Natural killer cell (primary cell): Measurements from ENCODE around the gene PAOX. TPM values are rescaled to one million over a fixed set of nuclear protein-coding genes. Genes with fewer than 3 reads are reported as not detected.

Source experiments
- ATAC-seq, 3 donors: fragments of 150-1000 bp in 2 of 3; fragments of 200-7000 bp in 1 of 3; cut with Tn5 transposase; 1 replicate in 1 of 3; 2 replicates in 2 of 3; pipeline ENCODE4 v1.10.0; 2021; ENCODE audit warnings: mild to moderate bottlenecking in 2 of 3, moderate library complexity in 2 of 3
- DNase-seq, 2 donors: peaks; one replicate each; pipeline versions ENCODE4 v3.0.0 to v3.0.0-alpha.2; 2013 to 2021; ENCODE audit warnings: mixed read lengths in 1 of 2
- H3K27ac ChIP-seq: one replicate; pipeline ENCODE4 v1.5.1; 2013; ENCODE audit warnings: mild to moderate bottlenecking, low read length
- H3K27me3 ChIP-seq: one replicate; pipeline ENCODE4 v1.6.1; 2013; ENCODE audit warnings: low read length; ENCODE audit not compliant: control insufficient read depth, insufficient read depth
- H3K36me3 ChIP-seq: one replicate; pipeline ENCODE4 v1.6.1; 2013; ENCODE audit warnings: low read length; ENCODE audit not compliant: control insufficient read depth, insufficient read depth
- H3K4me1 ChIP-seq: one replicate; pipeline ENCODE4 v1.6.1; 2013; ENCODE audit warnings: low read length; ENCODE audit not compliant: control insufficient read depth, insufficient read depth
- H3K4me3 ChIP-seq: one replicate; pipeline ENCODE4 v1.5.1; 2013; ENCODE audit warnings: low read length
- H3K9me3 ChIP-seq: one replicate; pipeline ENCODE4 v1.6.1; 2013; ENCODE audit warnings: low read length; ENCODE audit not compliant: control insufficient read depth, insufficient read depth
- H3K27ac Mint-ChIP-seq, 2 donors: one replicate each; pipeline ENCODE4 v1.8.0; 2022; ENCODE audit warnings: mild to moderate bottlenecking in 2 of 2, mixed read lengths in 2 of 2, moderate library complexity in 1 of 2
- H3K27me3 Mint-ChIP-seq, 2 donors: one replicate each; pipeline ENCODE4 v1.8.0; 2022; ENCODE audit warnings: low read depth in 2 of 2, mixed read lengths in 2 of 2
- H3K36me3 Mint-ChIP-seq: one replicate; pipeline ENCODE4 v1.8.0; 2022; ENCODE audit warnings: mixed read lengths
- H3K4me1 Mint-ChIP-seq, 2 donors: one replicate each; pipeline ENCODE4 v1.8.0; 2022; ENCODE audit warnings: mixed read lengths in 2 of 2
- H3K4me3 Mint-ChIP-seq: one replicate; pipeline ENCODE4 v1.8.0; 2022; ENCODE audit warnings: mild to moderate bottlenecking, moderate library complexity, mixed read lengths
- H3K9me3 Mint-ChIP-seq, 2 donors: one replicate each; pipeline ENCODE4 v1.8.0; 2022; ENCODE audit warnings: mixed read lengths in 2 of 2
- WGBS: methylation state at CpG from one replicate; pipeline ENCODE4 v1.1.7; 2013; ENCODE audit warnings: missing lambda C conversion rate; ENCODE audit not compliant: insufficient coverage; 5-methylcytosine and 5-hydroxymethylcytosine counted together
- intact Hi-C: fragments of 100-400 bp; cut with micrococcal nuclease; formaldehyde crosslinking; loops from one replicate; pipeline ENCODE4 v1.14.2; 2022
- total RNA-seq, 4 donors: library from RNA; stranded (reverse); fragments of 120-200 nt in 1 of 4; gene quantifications; one replicate each; pipeline versions ENCODE4 v1.2.3 to v1.2.4, GENCODE V29; 2013 to 2022
- TF ChIP-seq, protein P1 (sequence below): fragments of 200-600 bp; IDR thresholded peaks from one replicate; pipeline ENCODE4 v1.8.0; 2022; ENCODE audit warnings: antibody characterized with exemption

The PAOX gene
- total RNA-seq, 3 donors from 2014 or later (not counting 1 experiment from before 2014, with no cell fraction given), result 4.2 to 5.8 (median 5.5) TPM

DNA sequence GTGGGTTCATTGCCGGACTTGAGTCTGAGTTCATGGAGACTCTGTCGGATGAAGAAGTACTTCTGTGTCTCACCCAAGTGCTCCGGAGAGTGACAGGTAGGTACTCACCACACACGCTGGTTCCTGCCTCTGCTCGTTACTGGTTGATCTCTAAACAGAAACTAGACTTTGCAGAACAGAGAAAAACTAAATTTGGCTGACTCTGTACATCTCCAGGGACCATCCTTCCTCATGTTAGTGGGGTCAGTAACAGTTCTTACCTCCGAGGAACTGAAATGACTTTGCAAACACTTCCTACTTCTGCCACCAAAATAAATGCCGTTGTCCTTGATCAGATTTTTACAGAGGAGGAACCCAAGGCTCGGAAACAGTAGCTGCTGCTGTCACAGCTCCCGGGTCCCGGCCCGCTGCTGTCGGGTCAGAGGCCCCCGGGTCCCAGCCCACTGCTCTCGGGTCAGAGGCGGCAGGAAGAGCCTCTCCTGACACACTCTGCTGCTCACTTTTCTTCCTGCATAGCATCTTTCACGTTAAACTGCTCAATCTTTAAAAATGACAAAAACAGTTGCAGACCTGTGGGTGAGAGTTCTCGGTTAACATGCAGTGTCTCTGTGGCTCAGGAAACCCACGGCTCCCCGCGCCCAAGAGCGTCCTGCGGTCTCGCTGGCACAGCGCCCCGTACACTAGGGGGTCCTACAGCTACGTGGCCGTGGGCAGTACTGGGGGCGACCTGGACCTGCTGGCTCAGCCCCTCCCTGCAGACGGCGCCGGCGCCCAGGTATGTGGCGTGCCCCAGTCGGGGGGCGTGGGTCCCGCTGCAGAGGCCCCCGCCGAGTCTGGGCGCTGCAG is 10.1 kb downstream of the PAOX start:
- Histone ChIP-seq H3K27me3 (no peaks in the 10 kb centered on the region), H3K36me3 (peaks cover 4% of the 10 kb centered on the region), H3K4me3 (peak overlapping the region; percentile 33), H3K27ac (peak overlapping the region; percentile 68), H3K9me3 (no peaks in the 10 kb centered on the region), H3K4me1 (peaks cover 56% of the 10 kb centered on the region)
- peaks cover 31 to 34% of the 10 kb centered on the region in 2 donors for H3K4me1 Mint-ChIP-seq
- H3K4me3 Mint-ChIP-seq, result peak overlapping the region; percentile 87
- TF ChIP-seq, protein P1, sequence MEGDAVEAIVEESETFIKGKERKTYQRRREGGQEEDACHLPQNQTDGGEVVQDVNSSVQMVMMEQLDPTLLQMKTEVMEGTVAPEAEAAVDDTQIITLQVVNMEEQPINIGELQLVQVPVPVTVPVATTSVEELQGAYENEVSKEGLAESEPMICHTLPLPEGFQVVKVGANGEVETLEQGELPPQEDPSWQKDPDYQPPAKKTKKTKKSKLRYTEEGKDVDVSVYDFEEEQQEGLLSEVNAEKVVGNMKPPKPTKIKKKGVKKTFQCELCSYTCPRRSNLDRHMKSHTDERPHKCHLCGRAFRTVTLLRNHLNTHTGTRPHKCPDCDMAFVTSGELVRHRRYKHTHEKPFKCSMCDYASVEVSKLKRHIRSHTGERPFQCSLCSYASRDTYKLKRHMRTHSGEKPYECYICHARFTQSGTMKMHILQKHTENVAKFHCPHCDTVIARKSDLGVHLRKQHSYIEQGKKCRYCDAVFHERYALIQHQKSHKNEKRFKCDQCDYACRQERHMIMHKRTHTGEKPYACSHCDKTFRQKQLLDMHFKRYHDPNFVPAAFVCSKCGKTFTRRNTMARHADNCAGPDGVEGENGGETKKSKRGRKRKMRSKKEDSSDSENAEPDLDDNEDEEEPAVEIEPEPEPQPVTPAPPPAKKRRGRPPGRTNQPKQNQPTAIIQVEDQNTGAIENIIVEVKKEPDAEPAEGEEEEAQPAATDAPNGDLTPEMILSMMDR, result no peak
- ATAC-seq (peak; percentile 28 to 46 (median 32)), DNase-seq (peak; percentile 42 to 66)
- intact Hi-C loops, result loop anchor here (2.0 kb wide), 1 partner anchor 16 kb away; the partner anchor contains the start of gene ECHS1
- WGBS, result 12% methylated on average over 39 of the region's 39 CpGs
- no peaks in the 10 kb centered on the region for H3K9me3 Mint-ChIP-seq
- no peaks in the 10 kb centered on the region for H3K36me3 Mint-ChIP-seq
- peak overlapping the region; percentile 91 to 92 for H3K27ac Mint-ChIP-seq
- no peaks in the 10 kb centered on the region for H3K27me3 Mint-ChIP-seq

GRCh38 chr10:133390597-133391248 is 11.7 kb downstream of the PAOX start:
- peaks cover 42 to 45% of the 10 kb centered on the region in 2 donors for H3K4me1 Mint-ChIP-seq
- no peaks in the 10 kb centered on the region for H3K27me3 Mint-ChIP-seq
- peak overlapping the region; percentile 87 for H3K4me3 Mint-ChIP-seq
- Histone ChIP-seq H3K9me3 (no peaks in the 10 kb centered on the region), H3K4me1 (peaks cover 69% of the 10 kb centered on the region), H3K27ac (peak overlapping the region; percentile 68), H3K36me3 (no peaks in the 10 kb centered on the region), H3K27me3 (no peaks in the 10 kb centered on the region), H3K4me3 (no peak overlapping the region)
- TF ChIP-seq, protein P1, result no peak
- DNase-seq, result no peak
- peak overlapping the region; percentile 91 to 92 for H3K27ac Mint-ChIP-seq
- WGBS, result 81% methylated on average over 19 of the region's 19 CpGs
- intact Hi-C loops, result loop anchor here (5.0 kb wide), 1 partner anchor 113 kb away; the partner anchor contains the start of gene ADAM8
- no peaks in the 10 kb centered on the region for H3K36me3 Mint-ChIP-seq
- no peaks in the 10 kb centered on the region for H3K9me3 Mint-ChIP-seq
- no peak for ATAC-seq

DNA sequence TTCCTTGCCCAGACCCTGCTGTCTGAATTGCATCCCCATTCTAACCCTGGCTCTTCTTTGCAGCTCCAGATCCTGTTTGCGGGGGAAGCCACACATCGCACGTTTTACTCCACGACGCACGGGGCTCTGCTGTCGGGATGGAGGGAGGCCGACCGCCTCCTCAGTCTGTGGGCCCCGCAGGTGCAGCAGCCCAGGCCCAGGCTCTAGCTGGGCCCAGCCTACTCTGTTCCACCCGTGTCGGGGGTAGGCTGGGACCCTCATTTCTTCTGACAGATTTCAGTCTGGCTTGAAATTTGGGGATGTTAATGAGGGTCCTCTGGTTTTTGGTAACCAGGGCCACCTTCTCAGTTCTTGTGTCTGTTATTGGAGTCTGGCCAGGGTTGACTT is 12.2 kb downstream of the PAOX start:
- Histone ChIP-seq H3K4me1 (peaks cover 69% of the 10 kb centered on the region), H3K36me3 (no peaks in the 10 kb centered on the region), H3K4me3 (no peak overlapping the region), H3K9me3 (no peaks in the 10 kb centered on the region), H3K27ac (peak overlapping the region; percentile 68), H3K27me3 (no peaks in the 10 kb centered on the region)
- H3K27me3 Mint-ChIP-seq, result no peaks in the 10 kb centered on the region
- no peak for ATAC-seq
- WGBS, result 92% methylated on average over 12 of the region's 12 CpGs
- no peak for DNase-seq
- H3K9me3 Mint-ChIP-seq, result no peaks in the 10 kb centered on the region
- TF ChIP-seq, protein P1, result no peak
- H3K4me1 Mint-ChIP-seq, result peaks cover 42 to 45% of the 10 kb centered on the region in 2 donors
- intact Hi-C loops, result loop anchor here (5.0 kb wide), 1 partner anchor 114 kb away; the partner anchor contains the start of gene ADAM8
- H3K27ac Mint-ChIP-seq, result peak overlapping the region; percentile 91 to 92
- H3K36me3 Mint-ChIP-seq, result no peaks in the 10 kb centered on the region
- peak overlapping the region; percentile 49 for H3K4me3 Mint-ChIP-seq
